ENCODE measurements around the gene PTPRN2. TPM values are rescaled to one million over a fixed set of nuclear protein-coding genes. Genes with fewer than 3 reads are reported as not detected.
A peak's percentile ranks its signal among the peaks of the same experiment; 100 is the strongest.

PTPRN2 gene
- total and polyA plus RNA-seq, 2 of the 13 experiments (the other 11 are each of a cell fraction or from before 2014, with no cell fraction given), result 2.5 to 24.2 TPM

- TF ChIP-seq THAP8 (CRISPR knock-in tag; IDR thresholded peaks at IDR 0.05; ENCODE audit: borderline replicate concordance) (no peak), FOXK2 (IDR thresholded peaks at IDR 0.05) (peak; percentile 3; the same call in 1 of the 2 replicates)
Observed at GRCh38 chr7:157817944-157818700, 769.5 kb downstream of the PTPRN2 start (continued).

DNA sequence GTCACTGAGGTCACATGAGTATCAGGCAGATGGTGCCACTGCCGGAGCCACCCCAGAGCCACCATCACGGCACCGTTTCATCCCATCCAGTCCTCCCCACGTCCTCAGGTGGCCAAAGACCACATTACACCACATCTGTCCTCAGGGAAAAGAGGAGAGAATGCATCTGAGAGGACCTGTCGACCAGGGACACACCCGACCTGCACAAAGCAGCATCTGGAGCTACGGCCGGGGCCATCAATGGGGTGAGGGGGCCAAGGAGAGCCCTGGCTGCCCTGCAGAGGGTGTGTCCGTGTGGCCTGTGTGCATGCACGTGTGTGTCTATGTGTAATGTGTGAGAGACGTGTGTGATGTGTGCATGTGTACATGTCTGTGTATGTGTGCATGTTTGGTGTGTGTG, 770.2 kb downstream of the PTPRN2 start:
- no peak for TF ChIP-seq ZNF563 (CRISPR knock-in tag; IDR thresholded peaks at IDR 0.05)
- TF ChIP-seq, protein P1, sequence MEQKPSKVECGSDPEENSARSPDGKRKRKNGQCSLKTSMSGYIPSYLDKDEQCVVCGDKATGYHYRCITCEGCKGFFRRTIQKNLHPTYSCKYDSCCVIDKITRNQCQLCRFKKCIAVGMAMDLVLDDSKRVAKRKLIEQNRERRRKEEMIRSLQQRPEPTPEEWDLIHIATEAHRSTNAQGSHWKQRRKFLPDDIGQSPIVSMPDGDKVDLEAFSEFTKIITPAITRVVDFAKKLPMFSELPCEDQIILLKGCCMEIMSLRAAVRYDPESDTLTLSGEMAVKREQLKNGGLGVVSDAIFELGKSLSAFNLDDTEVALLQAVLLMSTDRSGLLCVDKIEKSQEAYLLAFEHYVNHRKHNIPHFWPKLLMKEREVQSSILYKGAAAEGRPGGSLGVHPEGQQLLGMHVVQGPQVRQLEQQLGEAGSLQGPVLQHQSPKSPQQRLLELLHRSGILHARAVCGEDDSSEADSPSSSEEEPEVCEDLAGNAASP (CRISPR knock-in tag; IDR thresholded peaks at IDR 0.05; ENCODE audit: borderline replicate concordance), result no peak
- no peak for TF ChIP-seq FOXO4 (CRISPR knock-in tag; conservative IDR thresholded peaks at IDR 0.05)
- no peak for TF ChIP-seq NFE2L1 (CRISPR knock-in tag; IDR thresholded peaks at IDR 0.05; ENCODE audit: borderline replicate concordance)
- TF ChIP-seq MAZ (IDR thresholded peaks at IDR 0.05; ENCODE audit: borderline replicate concordance, low read depth, low read length), result no peak
- no peak for TF ChIP-seq MAZ (CRISPR knock-in tag; IDR thresholded peaks at IDR 0.05; ENCODE audit: low read depth)
- TF ChIP-seq ZNF234 (CRISPR knock-in tag; conservative IDR thresholded peaks at IDR 0.05), result no peak
- Histone ChIP-seq H3K9me3 (ENCODE audit: low read length) (no peaks in the 10 kb centered on the region), H3K27ac (ENCODE audit: extremely low read length, insufficient read depth, low read length) (no peak overlapping the region), H4K20me1 (ENCODE audit: insufficient read depth, low read length) (peaks cover 9% of the 10 kb centered on the region; the same call in 1 of the 2 replicates), H2AFZ (ENCODE audit: low read length) (no peak overlapping the region), H3K36me3 (replicated peaks in 1 of 2; ENCODE audit: control insufficient read depth in 1 of 2, insufficient read depth in 2 of 2, low read length in 2 of 2) (no peaks in the 10 kb centered on the region), H3K4me2 (ENCODE audit: low read depth, low read length) (no peak overlapping the region), H3K4me1 (ENCODE audit: insufficient read depth, low read length) (no peaks in the 10 kb centered on the region), H3K27me3 (ENCODE audit: control insufficient read depth in 1 of 2, insufficient read depth in 2 of 2, low read length in 2 of 2) (peaks cover 0 to 1% of the 10 kb centered on the region in 2 experiments; a peak in 1 of 5 replicates), H3K9ac (ENCODE audit: insufficient read depth, low read depth, low read length) (no peak overlapping the region), H3K4me3 (replicated peaks in 1 of 3; ENCODE audit: insufficient read depth in 1 of 3, low read depth in 2 of 3, low read length in 3 of 3) (no peak overlapping the region), H3K79me2 (ENCODE audit: insufficient read depth, low read length) (no peaks in the 10 kb centered on the region)
- ChIA-PET CTCF (ENCODE audit: low intra/inter-chr PET ratio, low total read pairs) (no interaction called here), POLR2A (no interaction called here)
- no peak for FAIRE-seq
- no peak for ATAC-seq
- DNase-seq (ENCODE audit: low spot score), result no peak
- no TSS peak for BruUV-seq (replicated peaks)
- 45% methylated on average over 11 of the region's 11 CpGs for WGBS (ENCODE audit: low lambda C conversion rate)
- in situ Hi-C loops (cut with HindIII; ENCODE audit: extremely low pct_ligation_motif_present, low pct_unique_long_range_greater_than_20kb) (no loop called here), intact Hi-C loops (cut with micrococcal nuclease; ENCODE audit: unreplicated experiment) (no loop called here)
